ENCODE results near the gene ZNF716.

- TF ChIP-seq PHF8 (IDR thresholded peaks at IDR 0.05; ENCODE audit: borderline replicate concordance, low read depth) (no peak), CTCF (IDR thresholded peaks at IDR 0.05) (no peak), USF2 (IDR thresholded peaks at IDR 0.05) (no peak), EP300 (IDR thresholded peaks at IDR 0.05) (no peak), POLR2A (IDR thresholded peaks at IDR 0.05; ENCODE audit: low read length) (no peak), ELK1 (IDR thresholded peaks at IDR 0.05; ENCODE audit: low read depth, low read length) (no peak)
These were observed 37.4 kb upstream of the ZNF716 start for GRCh38 chr7:57412618-57413017.

All from A549 (cell line).